ENCODE results near the gene CHI3L1. TPM values are rescaled to one million over a fixed set of nuclear protein-coding genes. Genes with fewer than 3 reads are reported as not detected.
A peak's percentile ranks its signal among the peaks of the same experiment; 100 is the strongest.

CHI3L1 gene
- total and polyA plus RNA-seq, 10 of the 15 experiments (the other 5 are each of a cell fraction or from before 2014, with no cell fraction given): 0.10 to 1.7 (median 0.39) TPM

DNA sequence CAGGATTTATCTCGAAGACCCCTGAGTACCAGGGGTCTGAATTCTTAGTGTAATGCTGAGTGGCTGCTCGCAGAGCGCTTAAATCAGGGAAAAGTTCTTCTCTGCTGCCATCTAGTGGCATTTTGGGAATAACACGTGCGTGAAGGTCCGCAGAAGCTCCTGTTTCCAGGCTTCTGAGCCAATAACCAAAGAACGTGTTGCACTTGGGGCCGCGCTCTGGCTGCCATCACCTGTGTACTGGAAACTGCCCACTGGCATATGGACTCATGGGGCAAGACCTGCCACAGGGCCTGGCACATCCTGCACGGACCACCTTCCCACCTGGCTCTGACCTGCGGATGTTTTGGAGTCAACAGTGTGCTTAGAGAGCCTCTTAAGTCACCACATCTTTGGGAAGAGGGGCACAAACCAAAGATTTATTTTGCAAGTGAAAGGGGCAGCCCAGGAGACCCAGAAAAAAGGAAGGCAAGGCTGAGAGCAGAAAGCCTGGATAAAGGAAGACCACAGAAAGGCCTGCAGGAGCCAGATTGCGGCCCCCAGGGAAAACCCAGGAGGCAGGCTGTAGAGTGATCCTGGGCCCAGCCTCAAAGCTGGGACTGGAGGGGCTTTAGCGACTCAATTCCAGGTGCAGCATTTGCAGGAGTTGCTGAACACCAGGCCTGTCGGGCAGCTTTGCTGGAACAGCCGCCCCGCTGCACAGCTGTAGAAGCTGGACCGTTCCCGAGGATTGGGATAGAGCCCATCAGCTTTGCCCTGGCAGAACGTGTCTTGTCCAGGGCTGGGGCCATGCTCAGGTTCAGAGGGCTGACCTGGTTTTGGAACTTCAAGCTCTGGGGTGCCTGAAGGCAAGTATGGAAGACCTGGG is 30.0 kb upstream of the CHI3L1 start:
- Histone ChIP-seq H2AFZ (ENCODE audit: control insufficient read depth, low read depth, low read length) (no peak overlapping the region), H3K4me3 (no peak overlapping the region), H3K4me2 (ENCODE audit: control insufficient read depth, insufficient read depth) (no peak overlapping the region), H3K36me3 (ENCODE audit: control insufficient read depth in 2 of 2, insufficient read depth in 2 of 2, low read length in 1 of 2) (no peaks in the 10 kb centered on the region), H3K9ac (ENCODE audit: control insufficient read depth, insufficient read depth, low read length) (no peak overlapping the region), H4K20me1 (ENCODE audit: control insufficient read depth, insufficient read depth) (no peaks in the 10 kb centered on the region), H3K79me2 (ENCODE audit: control insufficient read depth, insufficient read depth, low read length) (no peaks in the 10 kb centered on the region), H3K9me3 (replicated peaks; ENCODE audit: control insufficient read depth, insufficient read depth, low read length) (no peaks in the 10 kb centered on the region), H3K4me1 (ENCODE audit: control insufficient read depth, insufficient read depth, low read length) (no peaks in the 10 kb centered on the region), H3K27ac (ENCODE audit: control insufficient read depth, insufficient read depth) (no peak overlapping the region), H3K27me3 (replicated peaks in 1 of 2; ENCODE audit: control insufficient read depth in 2 of 2, insufficient read depth in 2 of 2, low read length in 1 of 2) (peaks cover 0 to 5% of the 10 kb centered on the region in 2 experiments; a peak in 1 of 4 replicates)
- SMC1A ChIA-PET (ENCODE audit: uncharacterized antibody, unreplicated experiment): interaction anchor here (0.6 to 4.0 kb wide), 24 partner anchors 8 to 243 kb away, joined by 3 to 41 read pairs (median 3); partner anchors contain the start of gene TMEM183A
- FAIRE-seq: peak; percentile 95
- peak; percentile 92 for ATAC-seq
- in situ Hi-C loops (cut with MboI): loop anchor here (5.0 kb wide), 1 partner anchor 179 kb away; no protein-coding TSS in a partner anchor
- peak; percentile 17 for DNase-seq (ENCODE audit: low read depth, low spot score)
- CTCF ChIA-PET: interaction anchor here (0.7 to 8.5 kb wide), 49 partner anchors 8 to 497 kb away, joined by 3 to 114 read pairs (median 4); partner anchors contain the start of genes ADORA1, MYBPH and TMEM183A
- POLR2A ChIA-PET: interaction anchor here (1.3 kb wide), 1 partner anchor 50 kb away, joined by 4 read pairs; no protein-coding TSS in a partner anchor
- 31% methylated on average over 19 of the region's 19 CpGs for WGBS (ENCODE audit: insufficient coverage, insufficient replicate concordance, low lambda C conversion rate, missing lambda C conversion rate)
- BruUV-seq (replicated peaks): no TSS peak
- RAD21 ChIA-PET (ENCODE audit: unreplicated experiment): interaction anchor here (0.6 to 4.0 kb wide), 21 partner anchors 8 to 209 kb away, joined by 3 to 61 read pairs (median 4); partner anchors contain the start of gene MYBPH
- intact Hi-C loops (cut with micrococcal nuclease; ENCODE audit: unreplicated experiment): loop anchor here (1.0 to 2.0 kb wide), 4 partner anchors 44 to 177 kb away; no protein-coding TSS in a partner anchor
- TF ChIP-seq DPF2 (IDR thresholded peaks at IDR 0.05) (no peak), SMC3 (IDR thresholded peaks at IDR 0.05; ENCODE audit: borderline replicate concordance, low read length) (peak; percentile 86), MXI1 (IDR thresholded peaks at IDR 0.05; ENCODE audit: low read depth, low read length) (no peak), RAD21 (IDR thresholded peaks at IDR 0.05; ENCODE audit: insufficient read depth, low read depth, low read length) (peak; percentile 78), CEBPB (IDR thresholded peaks at IDR 0.05; ENCODE audit: borderline replicate concordance in 1 of 2, low read depth in 2 of 2, low read length in 2 of 2) (no peak), YY1 (IDR thresholded peaks at IDR 0.05; ENCODE audit: low read depth, low read length) (0 out of 2 replicates have a peak, but pooled peaks have one; percentile 23), BHLHE40 (IDR thresholded peaks at IDR 0.05; ENCODE audit: borderline replicate concordance in 1 of 2, low read depth in 2 of 2, low read length in 1 of 2) (peak; percentile 24 to 43; a peak in 1 of 4 replicates), GABPA (IDR thresholded peaks at IDR 0.05; ENCODE audit: low read depth) (no peak), KDM1A (IDR thresholded peaks at IDR 0.05; ENCODE audit: borderline replicate concordance) (no peak), CBFB (IDR thresholded peaks at IDR 0.05; ENCODE audit: low read depth) (no peak), BMI1 (IDR thresholded peaks at IDR 0.05; ENCODE audit: borderline replicate concordance) (no peak), FOXK2 (IDR thresholded peaks at IDR 0.05) (no peak), TCF3 (IDR thresholded peaks at IDR 0.05; ENCODE audit: borderline replicate concordance, insufficient read depth, low read depth, low read length) (no peak)
- TF ChIP-seq, protein P1, sequence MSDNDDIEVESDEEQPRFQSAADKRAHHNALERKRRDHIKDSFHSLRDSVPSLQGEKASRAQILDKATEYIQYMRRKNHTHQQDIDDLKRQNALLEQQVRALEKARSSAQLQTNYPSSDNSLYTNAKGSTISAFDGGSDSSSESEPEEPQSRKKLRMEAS (IDR thresholded peaks at IDR 0.05; ENCODE audit: low read depth, low read length): peak; percentile 75; the same call in 1 of the 2 replicates
- TF ChIP-seq, protein P2, sequence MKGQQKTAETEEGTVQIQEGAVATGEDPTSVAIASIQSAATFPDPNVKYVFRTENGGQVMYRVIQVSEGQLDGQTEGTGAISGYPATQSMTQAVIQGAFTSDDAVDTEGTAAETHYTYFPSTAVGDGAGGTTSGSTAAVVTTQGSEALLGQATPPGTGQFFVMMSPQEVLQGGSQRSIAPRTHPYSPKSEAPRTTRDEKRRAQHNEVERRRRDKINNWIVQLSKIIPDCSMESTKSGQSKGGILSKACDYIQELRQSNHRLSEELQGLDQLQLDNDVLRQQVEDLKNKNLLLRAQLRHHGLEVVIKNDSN (IDR thresholded peaks at IDR 0.05; ENCODE audit: borderline replicate concordance, extremely low read length, insufficient read depth, low read depth, low read length): no peak
- TF ChIP-seq, protein P3, sequence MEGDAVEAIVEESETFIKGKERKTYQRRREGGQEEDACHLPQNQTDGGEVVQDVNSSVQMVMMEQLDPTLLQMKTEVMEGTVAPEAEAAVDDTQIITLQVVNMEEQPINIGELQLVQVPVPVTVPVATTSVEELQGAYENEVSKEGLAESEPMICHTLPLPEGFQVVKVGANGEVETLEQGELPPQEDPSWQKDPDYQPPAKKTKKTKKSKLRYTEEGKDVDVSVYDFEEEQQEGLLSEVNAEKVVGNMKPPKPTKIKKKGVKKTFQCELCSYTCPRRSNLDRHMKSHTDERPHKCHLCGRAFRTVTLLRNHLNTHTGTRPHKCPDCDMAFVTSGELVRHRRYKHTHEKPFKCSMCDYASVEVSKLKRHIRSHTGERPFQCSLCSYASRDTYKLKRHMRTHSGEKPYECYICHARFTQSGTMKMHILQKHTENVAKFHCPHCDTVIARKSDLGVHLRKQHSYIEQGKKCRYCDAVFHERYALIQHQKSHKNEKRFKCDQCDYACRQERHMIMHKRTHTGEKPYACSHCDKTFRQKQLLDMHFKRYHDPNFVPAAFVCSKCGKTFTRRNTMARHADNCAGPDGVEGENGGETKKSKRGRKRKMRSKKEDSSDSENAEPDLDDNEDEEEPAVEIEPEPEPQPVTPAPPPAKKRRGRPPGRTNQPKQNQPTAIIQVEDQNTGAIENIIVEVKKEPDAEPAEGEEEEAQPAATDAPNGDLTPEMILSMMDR (IDR thresholded peaks at IDR 0.05 in 2 of 3, conservative IDR thresholded peaks at IDR 0.05 in 1 of 3; ENCODE audit: control insufficient read depth in 2 of 3, extremely low read depth in 1 of 3, insufficient read depth in 1 of 3, low read depth in 3 of 3, low read length in 3 of 3): peak; percentile 63 to 90 (median 64); a peak in 5 of 6 replicates
- TF ChIP-seq, protein P4, sequence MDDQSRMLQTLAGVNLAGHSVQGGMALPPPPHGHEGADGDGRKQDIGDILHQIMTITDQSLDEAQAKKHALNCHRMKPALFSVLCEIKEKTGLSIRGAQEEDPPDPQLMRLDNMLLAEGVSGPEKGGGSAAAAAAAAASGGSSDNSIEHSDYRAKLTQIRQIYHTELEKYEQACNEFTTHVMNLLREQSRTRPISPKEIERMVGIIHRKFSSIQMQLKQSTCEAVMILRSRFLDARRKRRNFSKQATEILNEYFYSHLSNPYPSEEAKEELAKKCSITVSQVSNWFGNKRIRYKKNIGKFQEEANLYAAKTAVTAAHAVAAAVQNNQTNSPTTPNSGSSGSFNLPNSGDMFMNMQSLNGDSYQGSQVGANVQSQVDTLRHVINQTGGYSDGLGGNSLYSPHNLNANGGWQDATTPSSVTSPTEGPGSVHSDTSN (IDR thresholded peaks at IDR 0.05; ENCODE audit: insufficient replicate concordance, low read depth, low read length): no peak

All from GM12878 (cell line).